PFSK-1 (cell line): ENCODE measurements around the gene PGP. TPM values are rescaled to one million over a fixed set of nuclear protein-coding genes. Genes with fewer than 3 reads are reported as not detected.

Source experiments
- FOXP2 ChIP-seq: optimal IDR thresholded peaks from 2 replicates; pipeline ENCODE3; 2011; ENCODE audit warnings: borderline replicate concordance, control low read depth, inconsistent platforms; ENCODE audit not compliant: insufficient read depth; ENCODE audit errors: extremely low read length, extremely low read depth
- POLR2AphosphoS5 ChIP-seq: IDR thresholded peaks from 2 replicates; pipeline ENCODE4 v1.6.1; 2012; ENCODE audit warnings: low read depth, mild to moderate bottlenecking, control low read depth, low read length, moderate library complexity
- REST ChIP-seq, 2 experiments: IDR thresholded peaks; 2 replicates each; pipeline versions ENCODE4 v1.6.1 to v1.8.0; 2011 to 2012; ENCODE audit warnings: low read depth in 2 of 2, low read length in 2 of 2, control low read depth in 1 of 2, inconsistent platforms in 1 of 2, mild to moderate bottlenecking in 1 of 2, moderate library complexity in 1 of 2; ENCODE audit not compliant: insufficient read depth in 1 of 2
- SIN3A ChIP-seq: IDR thresholded peaks from 2 replicates; pipeline ENCODE4 v1.6.1; 2012; ENCODE audit warnings: mild to moderate bottlenecking, low read length, moderate library complexity, borderline replicate concordance; ENCODE audit not compliant: insufficient read depth
- TAF1 ChIP-seq: IDR thresholded peaks from 2 replicates; pipeline ENCODE4 v1.6.1; 2012; ENCODE audit warnings: low read length, control low read depth, borderline replicate concordance; ENCODE audit not compliant: insufficient read depth
- polyA plus RNA-seq: library from polyadenylated mRNA; unstranded; fragments of >200 nt; gene quantifications from one replicate; pipeline ENCODE4 v1.2.1, GENCODE V29; 2012; ENCODE audit warnings: low read depth, missing spikeins; ENCODE audit not compliant: insufficient read length

The PGP gene
- polyA plus RNA-seq = 45.7 TPM

DNA sequence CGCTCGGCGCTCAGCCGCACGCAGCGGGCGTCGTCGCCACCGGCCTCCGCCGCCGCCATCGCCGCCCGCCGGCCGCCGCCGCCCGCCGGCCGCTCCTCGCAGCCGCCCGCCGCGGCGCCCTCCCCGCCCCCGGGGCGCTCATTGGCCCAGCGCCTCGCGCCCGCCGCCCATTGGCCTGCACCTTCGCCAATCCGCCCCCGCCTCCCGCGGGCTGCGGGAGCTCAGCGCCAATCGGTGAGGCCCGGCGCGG lies at the start of gene PGP:
TSS of gene PGP (minus strand) at position 122 of the 250 bp plus-strand sequence. CDS start at position 59, 63 bp downstream.
- no peak for TF ChIP-seq POLR2AphosphoS5
- no peak for TF ChIP-seq REST (IDR thresholded peaks at IDR 0.05; ENCODE audit: insufficient read depth in 1 of 2, low read depth in 2 of 2, low read length in 2 of 2)

DNA sequence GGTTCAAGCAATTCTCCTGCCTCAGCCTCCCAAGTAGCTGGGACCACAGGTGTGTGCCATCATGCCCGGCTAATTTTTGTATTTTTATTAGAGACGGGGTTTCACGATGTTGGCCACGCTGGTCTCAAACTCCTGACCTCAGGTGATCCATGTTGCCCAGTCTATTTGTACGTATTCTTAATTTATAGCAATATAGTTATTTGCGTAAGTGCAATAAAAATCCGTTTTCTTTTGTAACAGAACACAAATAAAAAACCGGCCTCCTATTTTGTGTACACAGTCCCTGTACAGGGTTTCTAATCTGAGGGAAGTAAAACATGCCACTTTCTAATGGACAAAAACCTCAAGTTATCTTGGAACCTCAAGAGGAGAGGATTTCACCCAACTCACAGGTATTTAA lies 45.6 kb upstream of the PGP start:
- TF ChIP-seq FOXP2 (no peak), POLR2AphosphoS5 (no peak), REST (IDR thresholded peaks at IDR 0.05; ENCODE audit: insufficient read depth in 1 of 2, low read depth in 2 of 2, low read length in 2 of 2) (no peak), TAF1 (no peak), SIN3A (no peak)

GRCh38 chr16:2257726-2258125 lies 43.1 kb upstream of the PGP start:
- TF ChIP-seq REST (IDR thresholded peaks at IDR 0.05; ENCODE audit: insufficient read depth in 1 of 2, low read depth in 2 of 2, low read length in 2 of 2) (no peak), TAF1 (no peak), FOXP2 (no peak), SIN3A (no peak), POLR2AphosphoS5 (no peak)

GRCh38 chr16:2256531-2257140 lies 42.0 kb upstream of the PGP start:
- TF ChIP-seq SIN3A (no peak), REST (IDR thresholded peaks at IDR 0.05; ENCODE audit: insufficient read depth in 1 of 2, low read depth in 2 of 2, low read length in 2 of 2) (no peak), FOXP2 (no peak), TAF1 (no peak), POLR2AphosphoS5 (no peak)

- TF ChIP-seq REST (IDR thresholded peaks at IDR 0.05; ENCODE audit: insufficient read depth in 1 of 2, low read depth in 2 of 2, low read length in 2 of 2) (no peak), FOXP2 (no peak), TAF1 (no peak), POLR2AphosphoS5 (no peak), SIN3A (no peak)
Observed at GRCh38 chr16:2253293-2253692, 38.7 kb upstream of the PGP start.
